8988T (cell line): Measurements from ENCODE around the gene DNMT3A.

ENCODE experiments used
- DNase-seq: peaks from one replicate; pipeline ENCODE4 v3.0.0; 2011

DNMT3A gene

GRCh38 chr2:25323610-25324189 is 18.0 kb downstream of the DNMT3A start:
- DNase-seq: no peak

DNA sequence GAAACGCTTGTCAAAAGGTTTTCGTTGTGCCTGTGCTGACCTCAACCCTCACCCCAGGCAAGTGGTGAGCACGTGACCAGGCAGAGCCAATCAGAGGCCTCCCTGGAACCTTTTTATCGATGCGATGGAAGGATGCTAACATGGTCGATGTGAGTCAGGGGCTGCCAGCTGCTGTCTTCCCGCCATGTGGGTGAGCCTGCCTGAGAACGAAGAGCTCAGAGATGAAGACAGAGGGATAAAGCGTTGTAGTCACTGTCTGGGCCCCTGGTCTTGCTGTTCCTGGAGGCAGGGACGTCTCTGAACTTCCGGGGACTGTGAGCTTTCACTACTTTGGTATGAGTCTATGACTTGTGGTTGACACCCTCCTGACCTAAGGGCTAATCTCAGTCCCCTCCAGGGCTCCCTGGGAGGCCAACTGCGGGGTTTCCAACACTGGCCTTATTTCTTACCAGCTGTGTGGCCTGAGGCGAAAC is 18.6 kb downstream of the DNMT3A start:
- no peak for DNase-seq

- DNase-seq: no peak
Observed at GRCh38 chr2:25322312-25322711, 19.4 kb downstream of the DNMT3A start.

DNA sequence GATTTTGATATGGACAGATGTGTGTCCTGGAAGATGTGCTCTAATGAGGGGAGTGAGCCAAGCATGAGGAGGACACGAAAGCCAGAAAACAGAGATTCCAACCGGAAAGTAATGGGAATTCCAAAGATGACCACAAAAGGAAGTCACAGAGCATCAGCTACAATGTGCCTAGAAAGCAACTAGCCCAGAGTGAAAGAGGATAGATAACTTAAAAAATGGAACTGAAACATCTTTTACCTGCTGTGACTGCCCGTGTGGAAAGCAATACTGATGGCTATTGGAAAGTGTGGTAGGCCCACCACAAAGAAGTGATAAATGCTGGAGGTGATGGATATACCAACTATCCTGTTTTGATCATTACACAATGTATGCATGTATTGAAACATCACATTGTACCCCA is 21.6 kb downstream of the DNMT3A start:
- no peak for DNase-seq

DNA sequence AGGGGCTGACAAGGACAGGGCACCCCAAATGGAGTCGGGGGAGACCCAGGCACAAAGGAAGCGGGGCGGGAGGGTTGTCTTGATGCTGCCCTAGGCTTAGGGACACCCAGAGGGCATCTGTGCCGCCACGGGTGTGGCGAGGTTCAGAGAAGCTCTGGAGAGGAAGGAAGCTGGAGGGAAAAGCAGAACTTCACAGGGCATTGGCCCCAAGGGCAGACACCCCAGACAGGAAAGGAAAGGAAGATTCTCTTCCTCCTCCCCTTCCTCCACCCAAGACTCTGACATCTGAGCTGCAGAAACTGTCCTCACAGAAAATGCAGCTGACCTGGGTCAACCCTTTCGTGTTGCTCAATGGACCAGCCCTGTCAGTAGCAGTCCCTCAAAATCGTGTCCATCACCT is 25.6 kb downstream of the DNMT3A start:
- DNase-seq: no peak

GRCh38 chr2:25315316-25315680 is 26.4 kb downstream of the DNMT3A start:
- no peak for DNase-seq

- no peak for DNase-seq
Observed at GRCh38 chr2:25314514-25315315, 27.0 kb downstream of the DNMT3A start.

- no peak for DNase-seq
Observed at GRCh38 chr2:25313711-25314513, 27.8 kb downstream of the DNMT3A start.

DNA sequence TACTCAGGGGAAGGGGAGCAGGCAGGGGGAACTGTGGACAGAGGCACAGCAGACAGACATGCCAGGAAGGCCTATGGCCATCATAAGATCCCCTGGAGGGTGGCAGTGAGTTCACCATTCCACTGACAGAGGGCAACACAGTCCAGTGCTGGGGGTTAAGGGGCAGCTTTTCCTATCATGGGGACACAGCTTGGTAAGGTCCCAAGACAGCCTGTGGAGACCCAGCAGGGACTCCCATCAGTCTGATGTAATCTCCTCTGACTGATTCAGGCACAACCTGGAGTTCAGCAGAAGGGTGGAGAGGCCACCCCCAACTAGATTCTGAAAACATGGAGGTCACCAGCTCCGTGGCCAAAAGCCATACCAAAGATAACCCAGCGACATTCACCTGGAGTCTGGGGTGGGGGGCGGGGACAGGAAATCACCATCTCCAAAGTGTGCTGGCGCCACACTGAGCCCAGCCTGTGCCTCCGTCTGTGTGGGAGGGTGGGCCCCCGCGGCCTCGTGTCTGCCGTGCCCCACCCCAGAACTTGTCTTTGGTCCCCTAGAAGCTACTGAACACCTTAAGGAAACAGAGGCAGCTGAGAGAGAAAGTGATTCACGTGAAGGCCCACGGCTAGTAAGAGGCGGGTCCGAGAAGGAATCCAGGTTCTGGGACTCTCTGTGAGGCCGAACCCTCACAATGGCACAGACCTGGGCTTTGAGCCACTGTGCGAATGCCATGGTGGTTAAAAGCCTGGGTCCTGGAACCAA is 28.6 kb downstream of the DNMT3A start:
- no peak for DNase-seq

DNA sequence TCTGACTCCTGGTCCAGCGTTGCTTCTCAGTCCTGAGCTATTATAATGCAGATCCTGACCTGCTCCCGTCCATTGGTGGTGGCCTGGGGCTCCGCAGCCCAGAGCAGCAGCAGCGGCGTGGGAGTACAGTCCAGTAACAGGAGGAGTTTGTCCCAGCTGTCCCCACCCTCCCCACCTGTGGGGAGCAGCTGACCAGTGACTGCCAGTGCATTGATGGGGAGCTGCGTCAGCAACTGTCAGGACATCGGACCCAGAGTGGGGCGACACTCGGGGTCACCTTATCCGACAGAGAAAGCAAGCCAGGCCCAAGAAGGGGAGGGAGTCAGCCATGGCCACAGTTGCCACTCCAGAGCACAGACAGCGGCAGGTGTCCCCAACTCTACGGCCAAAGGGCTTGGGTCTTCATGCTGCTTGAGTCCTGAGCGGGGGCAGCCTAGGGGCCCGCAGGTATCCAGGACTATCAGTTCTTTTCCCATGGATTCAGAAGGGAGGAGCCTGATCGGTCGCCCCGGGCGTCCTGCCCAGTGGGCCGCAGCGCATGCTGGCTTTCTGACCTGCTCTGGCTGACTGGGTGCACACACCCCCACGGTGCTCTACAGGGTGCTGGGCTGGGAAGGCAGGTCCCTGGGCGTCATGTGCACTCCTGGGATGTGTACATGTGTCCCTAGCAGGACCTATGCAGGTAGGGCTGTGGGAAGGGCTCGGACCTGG is 29.7 kb downstream of the DNMT3A start:
- DNase-seq: no peak

DNA sequence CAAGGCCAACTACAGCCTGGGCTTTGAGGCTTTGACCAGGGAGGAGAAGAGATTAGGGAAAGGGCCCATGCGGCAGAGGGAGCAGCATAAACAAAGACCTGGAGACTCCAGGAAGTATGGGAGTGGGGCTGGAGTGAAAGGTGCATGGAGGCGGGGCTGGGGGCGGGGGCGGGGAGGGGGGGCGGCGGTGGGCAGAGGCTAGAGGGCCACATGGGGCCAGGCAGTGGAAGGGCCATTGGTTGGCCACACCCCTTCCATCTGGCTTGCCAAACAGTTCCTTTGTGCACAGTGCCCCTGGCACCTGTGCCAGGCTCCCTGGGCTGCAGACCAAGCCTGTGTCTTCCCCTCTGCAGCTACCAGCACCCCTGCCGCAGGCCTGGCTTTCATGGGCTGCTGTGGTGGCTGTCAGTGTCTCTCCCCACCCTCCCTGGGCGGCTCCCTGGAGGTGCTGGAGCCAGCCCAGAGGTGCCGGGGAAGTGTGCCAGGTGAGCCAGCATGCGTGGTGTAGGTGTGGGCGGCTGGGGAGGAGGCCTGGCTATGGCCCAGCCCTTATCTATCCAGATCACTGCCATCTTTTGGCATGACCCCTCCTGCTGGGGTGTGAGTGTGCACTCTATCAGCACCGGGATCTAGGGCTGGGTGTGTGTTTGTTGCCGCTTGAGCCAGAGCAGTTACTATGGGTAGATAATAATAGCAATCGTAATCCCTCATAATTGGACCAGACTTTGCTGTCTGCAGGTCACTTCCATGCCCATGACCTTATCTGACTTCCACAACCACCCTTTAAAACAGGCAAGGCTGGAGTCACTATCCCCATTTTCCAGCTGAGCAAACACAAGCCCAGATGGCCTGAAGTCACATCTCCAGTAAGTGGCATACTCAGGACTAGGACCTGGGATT is 30.5 kb downstream of the DNMT3A start:
- DNase-seq: no peak

GRCh38 chr2:25310709-25310964 is 31.1 kb downstream of the DNMT3A start:
- DNase-seq: no peak

- DNase-seq: peak; percentile 88
Observed at GRCh38 chr2:25309402-25309801, 32.3 kb downstream of the DNMT3A start.

DNA sequence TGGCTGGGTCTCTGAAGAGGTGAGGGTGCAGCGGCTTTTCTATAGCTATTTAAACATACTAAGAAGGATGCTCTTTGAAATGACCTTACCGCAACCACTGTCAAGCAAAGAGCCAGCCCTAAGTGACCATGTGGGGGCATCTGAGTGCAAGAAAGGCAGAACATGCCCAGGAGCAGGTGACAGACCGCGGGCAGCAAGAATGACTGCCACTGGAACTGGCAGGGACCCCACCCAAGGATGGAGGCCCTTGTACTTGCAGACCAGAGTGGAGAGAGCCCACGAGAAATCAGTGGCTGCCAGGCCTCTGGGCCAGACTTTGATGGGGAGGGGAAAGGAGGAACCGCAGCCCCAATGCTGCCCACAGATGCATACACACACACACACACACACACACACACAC is 33.1 kb downstream of the DNMT3A start:
- DNase-seq: no peak

DNA sequence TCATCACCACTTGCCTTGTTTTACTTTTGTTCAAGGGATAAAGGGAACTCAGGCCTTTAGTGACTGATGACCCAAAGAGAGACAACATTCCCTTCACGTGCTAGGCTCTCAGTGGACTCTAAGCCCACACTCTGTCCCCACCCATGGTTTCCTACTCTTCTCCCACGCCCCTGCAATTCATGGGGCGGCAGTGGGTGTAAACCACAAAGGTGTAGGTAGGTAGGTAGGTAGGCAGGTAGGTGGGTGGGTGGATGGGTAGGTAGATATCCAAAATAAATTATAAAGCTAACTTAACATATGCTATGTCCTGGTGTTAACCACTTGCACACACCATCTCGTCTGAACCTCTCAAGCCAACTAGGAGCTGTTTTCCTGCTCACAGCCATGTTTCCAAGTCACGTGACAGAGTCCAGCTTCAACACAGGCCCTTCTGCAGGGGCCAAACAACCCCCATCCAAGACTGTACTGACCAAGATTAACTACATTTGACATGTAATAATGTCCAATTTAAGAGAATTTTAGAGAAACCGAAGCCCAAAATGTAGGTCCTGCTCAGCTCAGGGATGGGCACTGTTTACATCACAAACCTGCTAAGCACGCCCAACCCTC is 33.7 kb downstream of the DNMT3A start:
- no peak for DNase-seq

- no peak for DNase-seq
Observed at GRCh38 chr2:25306777-25307368, 34.9 kb downstream of the DNMT3A start.

DNA sequence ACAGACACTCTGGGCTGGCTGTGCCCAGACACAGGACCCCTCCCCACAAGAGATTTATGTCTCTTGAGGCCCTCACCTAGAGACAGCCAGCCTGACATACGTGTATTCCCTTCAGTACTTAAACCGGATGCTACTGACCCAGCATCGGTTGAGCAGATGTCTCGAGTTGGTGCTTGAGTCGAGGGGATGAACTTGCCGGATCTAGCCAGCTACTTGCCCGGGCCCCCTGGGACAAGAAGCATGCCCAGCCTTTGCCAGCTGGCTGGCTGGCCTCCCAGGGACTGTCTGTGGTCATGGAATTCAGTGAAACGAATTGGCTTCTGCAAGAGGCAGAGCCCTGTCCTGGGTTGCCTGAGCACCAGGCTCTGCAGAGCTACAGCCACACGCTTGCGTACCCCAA is 36.0 kb downstream of the DNMT3A start:
- no peak for DNase-seq

DNA sequence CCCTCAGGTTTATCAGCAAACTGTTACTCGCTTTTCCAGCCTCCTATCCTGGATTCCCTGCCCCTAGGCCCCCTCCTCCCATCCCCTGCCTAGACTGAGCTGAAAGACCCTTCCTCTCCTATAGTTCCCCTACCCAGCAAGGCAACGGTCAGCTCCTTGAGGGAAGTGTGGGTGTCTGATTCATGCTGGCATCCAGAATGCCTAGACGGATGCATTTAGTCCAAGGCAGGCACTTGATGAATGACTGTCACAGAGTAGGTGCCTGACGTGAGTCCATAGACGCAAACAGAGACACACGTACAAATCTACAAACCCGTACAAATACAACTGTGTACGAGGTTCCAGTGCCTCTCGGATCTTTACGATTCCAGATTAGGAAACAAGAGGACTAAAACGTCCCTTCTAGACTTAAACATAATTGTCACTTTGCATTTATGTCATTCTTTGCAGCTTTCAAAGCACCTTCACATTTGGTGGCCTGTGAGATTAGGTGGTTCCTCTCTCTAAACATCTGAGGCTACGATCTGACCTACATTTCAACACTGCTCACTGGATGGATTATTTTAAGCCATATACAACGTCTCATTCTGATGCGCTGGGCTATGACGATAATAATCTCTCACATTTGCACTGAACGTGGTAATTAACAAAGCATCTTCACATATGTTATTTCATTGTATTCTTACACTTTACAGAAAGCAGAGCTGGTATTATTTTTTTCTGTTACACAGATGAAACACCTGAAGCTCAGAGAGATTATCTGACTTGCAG is 36.7 kb downstream of the DNMT3A start:
- no peak for DNase-seq

- DNase-seq: no peak
Observed at GRCh38 chr2:25304321-25304720, 37.4 kb downstream of the DNMT3A start.

DNA sequence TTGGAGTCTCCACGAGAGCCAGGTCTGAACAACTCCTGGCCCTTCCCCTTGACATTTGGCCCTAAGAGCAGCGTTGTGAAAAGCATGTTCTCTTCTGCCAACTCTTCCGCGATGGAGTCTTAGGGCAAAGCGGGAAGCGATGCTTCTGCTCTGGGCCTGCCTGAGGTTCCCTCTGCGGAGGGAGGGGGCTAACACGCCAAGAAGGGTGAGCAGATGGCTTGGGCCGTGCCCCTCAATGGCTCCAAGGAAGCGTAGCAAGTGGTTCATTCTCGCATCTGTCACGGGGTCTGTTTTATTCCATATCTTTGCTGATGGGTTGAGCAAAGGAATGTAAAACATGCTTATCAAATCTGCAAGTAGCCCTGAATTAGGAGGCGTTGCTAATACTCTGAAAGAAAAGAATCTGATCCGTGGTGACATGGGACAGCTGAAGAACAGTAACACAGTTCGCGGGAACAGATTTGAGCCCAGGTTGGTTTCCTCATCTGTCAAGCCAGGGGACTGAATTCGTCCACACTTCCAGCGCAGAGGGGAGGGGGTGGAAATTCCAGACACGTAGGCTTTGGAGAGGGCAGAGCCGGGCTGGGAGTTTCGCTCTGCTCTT is 38.0 kb downstream of the DNMT3A start:
- no peak for DNase-seq
